Measurements from ENCODE around the gene CTIF.

Gene CTIF

DNA sequence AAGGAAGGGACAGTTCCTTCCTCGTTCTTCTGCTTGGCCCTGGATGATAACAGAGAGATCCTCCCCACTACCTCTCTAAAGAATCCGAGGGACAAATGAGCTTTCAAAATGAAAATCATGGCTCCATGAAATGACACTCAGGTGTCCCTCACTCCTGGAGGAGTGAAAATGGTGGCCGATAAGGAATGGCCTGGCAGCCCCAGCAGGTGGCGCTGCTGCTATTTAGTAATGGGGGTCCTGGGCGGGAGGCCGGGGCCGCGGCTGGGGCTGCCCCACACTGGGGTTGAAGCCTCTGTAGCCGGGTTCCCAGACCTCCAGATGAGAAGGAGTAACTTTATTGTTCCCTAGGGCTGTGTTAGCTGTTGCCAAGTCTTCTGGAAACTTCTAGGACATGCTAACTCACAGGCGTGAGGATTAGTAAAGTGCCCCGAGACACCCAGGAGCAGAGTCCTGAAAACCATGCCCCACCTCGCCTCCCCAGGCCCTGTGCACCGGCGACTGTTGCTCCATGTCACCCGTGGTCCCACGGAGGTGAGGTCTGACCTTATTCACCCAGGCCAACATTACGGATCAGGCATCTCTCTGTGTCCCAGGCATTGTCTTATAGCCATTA lies 138.0 kb downstream of the CTIF start:
- in situ Hi-C loops (cut with HindIII; ENCODE audit: low pct_ligation_motif_present, low sequenced_read_pairs), result loop anchor here (25.0 kb wide), 1 partner anchor 535 kb away; no protein-coding TSS in a partner anchor
- TF ChIP-seq, protein P1, sequence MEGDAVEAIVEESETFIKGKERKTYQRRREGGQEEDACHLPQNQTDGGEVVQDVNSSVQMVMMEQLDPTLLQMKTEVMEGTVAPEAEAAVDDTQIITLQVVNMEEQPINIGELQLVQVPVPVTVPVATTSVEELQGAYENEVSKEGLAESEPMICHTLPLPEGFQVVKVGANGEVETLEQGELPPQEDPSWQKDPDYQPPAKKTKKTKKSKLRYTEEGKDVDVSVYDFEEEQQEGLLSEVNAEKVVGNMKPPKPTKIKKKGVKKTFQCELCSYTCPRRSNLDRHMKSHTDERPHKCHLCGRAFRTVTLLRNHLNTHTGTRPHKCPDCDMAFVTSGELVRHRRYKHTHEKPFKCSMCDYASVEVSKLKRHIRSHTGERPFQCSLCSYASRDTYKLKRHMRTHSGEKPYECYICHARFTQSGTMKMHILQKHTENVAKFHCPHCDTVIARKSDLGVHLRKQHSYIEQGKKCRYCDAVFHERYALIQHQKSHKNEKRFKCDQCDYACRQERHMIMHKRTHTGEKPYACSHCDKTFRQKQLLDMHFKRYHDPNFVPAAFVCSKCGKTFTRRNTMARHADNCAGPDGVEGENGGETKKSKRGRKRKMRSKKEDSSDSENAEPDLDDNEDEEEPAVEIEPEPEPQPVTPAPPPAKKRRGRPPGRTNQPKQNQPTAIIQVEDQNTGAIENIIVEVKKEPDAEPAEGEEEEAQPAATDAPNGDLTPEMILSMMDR (IDR thresholded peaks at IDR 0.05; ENCODE audit: low read depth, low read length, missing control alignments), result peak; percentile 88
- Histone ChIP-seq H3K4me3 (ENCODE audit: low read depth, low read length) (no peak overlapping the region), H3K27me3 (replicated peaks) (no peaks in the 10 kb centered on the region), H3K27ac (no peak overlapping the region), H3K36me3 (replicated peaks) (peaks cover 5% of the 10 kb centered on the region)
- peak; percentile 27 for DNase-seq

DNA sequence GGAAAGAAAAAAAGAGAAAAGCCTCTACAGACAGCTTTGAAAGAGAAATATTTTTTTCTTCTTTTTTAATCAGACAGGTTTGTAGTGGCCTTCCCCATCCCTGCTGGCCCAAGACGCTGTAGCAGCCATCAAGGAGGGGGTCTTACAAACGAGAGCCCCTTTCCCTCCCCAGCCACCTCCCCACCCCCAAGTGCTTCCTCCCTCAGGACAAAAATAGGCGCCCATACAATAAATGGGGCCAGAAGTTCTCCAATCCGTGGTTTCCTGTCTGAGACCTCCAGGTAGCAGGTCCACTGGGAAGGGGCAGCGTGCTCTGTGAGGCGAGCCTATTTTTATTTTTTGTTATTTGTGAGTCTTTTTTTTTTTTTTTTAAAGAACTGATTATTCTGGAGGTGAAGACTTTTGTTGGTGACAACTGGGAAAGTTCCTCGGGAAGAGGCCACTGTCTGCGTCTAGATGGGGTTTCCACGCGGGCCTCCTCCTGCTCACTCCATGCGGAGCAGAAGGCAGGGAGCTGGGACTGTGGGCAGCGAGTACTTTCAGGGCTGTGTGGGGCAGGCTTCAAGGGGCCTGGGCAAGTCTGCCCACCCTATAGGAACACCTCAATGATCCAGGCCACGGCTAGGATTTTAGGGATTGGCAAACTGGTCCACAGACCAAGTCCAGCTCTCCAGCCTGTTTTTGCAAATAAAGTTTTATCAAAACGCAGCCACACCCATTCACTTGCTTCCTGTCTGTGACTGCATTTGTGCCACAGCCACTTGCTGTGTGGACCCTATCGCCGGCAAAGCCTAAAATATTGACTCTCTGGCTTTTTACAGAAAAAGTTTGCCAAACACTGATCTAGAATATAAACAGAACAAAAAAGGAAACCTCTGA lies 139.6 kb downstream of the CTIF start:
- Histone ChIP-seq H3K27me3 (replicated peaks) (no peaks in the 10 kb centered on the region), H3K27ac (no peak overlapping the region), H3K36me3 (replicated peaks) (peaks cover 11% of the 10 kb centered on the region), H3K4me3 (ENCODE audit: low read depth, low read length) (no peak overlapping the region)
- TF ChIP-seq, protein P1 (IDR thresholded peaks at IDR 0.05; ENCODE audit: low read depth, low read length, missing control alignments), result no peak
- in situ Hi-C loops (cut with HindIII; ENCODE audit: low pct_ligation_motif_present, low sequenced_read_pairs), result loop anchor here (25.0 kb wide), 1 partner anchor 534 kb away; no protein-coding TSS in a partner anchor
- no peak for DNase-seq

DNA sequence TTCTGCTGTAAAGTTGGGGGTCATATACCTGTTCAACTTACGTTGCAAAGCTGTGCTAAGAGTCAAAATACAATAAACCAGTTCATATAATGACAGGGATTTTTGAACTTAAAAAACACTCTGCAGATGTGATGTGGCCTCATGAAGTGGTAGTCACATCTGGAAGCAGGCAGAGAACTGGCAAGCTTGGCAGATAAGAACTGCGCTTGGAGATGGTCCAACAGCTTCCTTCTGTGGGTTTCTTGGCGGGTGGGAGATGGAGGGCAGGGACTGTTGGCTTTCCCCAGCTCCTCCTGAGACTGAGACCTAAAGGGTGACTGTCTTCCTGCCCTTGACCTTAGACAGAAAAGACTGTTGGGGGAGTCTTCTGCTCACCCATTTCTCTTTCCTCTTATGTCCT lies 140.4 kb downstream of the CTIF start:
- in situ Hi-C loops (cut with HindIII; ENCODE audit: low pct_ligation_motif_present, low sequenced_read_pairs), result loop anchor here (25.0 kb wide), 1 partner anchor 533 kb away; no protein-coding TSS in a partner anchor

DNA sequence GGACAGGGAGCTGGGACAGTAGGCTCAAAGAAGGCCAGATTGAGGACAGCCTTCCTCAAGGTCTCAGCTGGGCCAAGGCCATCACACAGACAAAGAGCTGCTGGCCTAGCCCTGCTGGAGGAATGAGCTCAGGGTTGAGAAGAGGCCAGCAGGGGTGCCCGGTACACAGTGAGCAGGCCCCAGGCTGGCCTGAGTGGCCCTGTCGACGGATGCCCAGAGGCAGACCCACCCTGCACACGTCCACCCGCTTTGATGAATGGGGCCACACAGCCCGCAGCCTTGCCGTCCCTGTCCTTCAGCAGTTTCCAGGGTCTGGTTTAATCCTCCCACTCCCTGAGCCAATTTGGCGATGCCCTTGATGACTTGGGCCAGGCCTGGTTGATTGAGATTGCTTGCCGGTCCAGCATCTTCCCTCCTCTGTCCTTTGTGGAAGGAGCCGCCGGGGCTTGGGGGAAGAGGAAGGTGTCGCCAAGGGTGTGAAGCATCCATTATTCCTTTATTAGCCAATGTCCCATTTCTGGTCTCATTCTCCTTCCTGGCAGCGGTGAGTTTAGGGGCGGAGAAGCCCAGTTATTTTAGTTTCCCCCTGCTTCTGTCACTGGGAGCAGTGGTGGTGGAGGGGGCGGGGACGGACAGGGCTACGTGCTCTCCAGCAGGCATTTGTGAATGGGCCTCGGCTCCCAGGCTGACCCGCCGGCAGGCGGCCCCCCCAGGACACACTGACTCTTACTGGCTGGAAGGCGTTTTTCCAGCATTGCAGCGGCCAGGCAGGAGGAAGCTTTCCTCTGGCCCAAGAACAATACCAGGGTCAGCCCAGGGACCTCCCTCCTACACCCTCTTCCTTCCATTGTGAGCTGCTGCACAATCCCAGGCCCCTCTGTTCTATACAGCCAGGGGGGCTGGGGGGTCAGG lies 141.8 kb downstream of the CTIF start:
- no peak for DNase-seq
- no peaks in the 10 kb centered on the region for H3K27me3 ChIP-seq (replicated peaks)
- in situ Hi-C loops (cut with HindIII; ENCODE audit: low pct_ligation_motif_present, low sequenced_read_pairs), result loop anchor here (25.0 kb wide), 1 partner anchor 532 kb away; no protein-coding TSS in a partner anchor
- H3K4me3 ChIP-seq (ENCODE audit: low read depth, low read length), result no peak overlapping the region
- no peak overlapping the region for H3K27ac ChIP-seq
- H3K36me3 ChIP-seq (replicated peaks), result peaks cover 8% of the 10 kb centered on the region
- TF ChIP-seq, protein P1 (IDR thresholded peaks at IDR 0.05; ENCODE audit: low read depth, low read length, missing control alignments), result peak; percentile 40

More for the DNA sequence above, 140.4 kb downstream of the CTIF start:
- no peaks in the 10 kb centered on the region for H3K27me3 ChIP-seq (replicated peaks)
- DNase-seq, result no peak
- no peak overlapping the region for H3K4me3 ChIP-seq (ENCODE audit: low read depth, low read length)
- TF ChIP-seq, protein P1 (IDR thresholded peaks at IDR 0.05; ENCODE audit: low read depth, low read length, missing control alignments), result no peak
- H3K36me3 ChIP-seq (replicated peaks), result peaks cover 11% of the 10 kb centered on the region
- H3K27ac ChIP-seq, result no peak overlapping the region

DNA sequence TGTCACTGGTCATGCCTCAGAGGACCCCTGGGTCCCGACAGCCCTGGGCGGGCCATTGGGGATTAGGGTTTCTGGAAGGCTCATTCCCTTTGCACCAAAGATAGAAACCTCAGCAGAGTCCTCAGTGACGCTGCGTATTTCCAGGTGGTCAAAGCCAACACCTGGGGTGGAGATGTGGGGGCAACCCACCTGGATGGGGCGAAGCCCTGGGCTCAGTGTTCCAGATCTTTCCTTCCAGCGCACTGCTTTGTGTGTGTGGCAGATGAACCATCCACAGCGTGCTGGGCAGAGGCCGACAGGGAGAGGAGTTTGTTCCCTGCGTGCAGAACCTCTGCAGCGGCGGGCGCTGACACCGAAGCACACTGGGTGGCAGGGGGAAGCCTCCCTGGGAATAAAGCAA lies 143.9 kb downstream of the CTIF start:
- Histone ChIP-seq H3K36me3 (replicated peaks) (peaks cover 6% of the 10 kb centered on the region), H3K27me3 (replicated peaks) (no peaks in the 10 kb centered on the region), H3K4me3 (ENCODE audit: low read depth, low read length) (no peak overlapping the region), H3K27ac (no peak overlapping the region)
- TF ChIP-seq, protein P1 (IDR thresholded peaks at IDR 0.05; ENCODE audit: low read depth, low read length, missing control alignments), result no peak
- in situ Hi-C loops (cut with HindIII; ENCODE audit: low pct_ligation_motif_present, low sequenced_read_pairs), result loop anchor here (25.0 kb wide), 1 partner anchor 530 kb away; no protein-coding TSS in a partner anchor
- DNase-seq, result no peak

Data from brain microvascular endothelial cell (primary cell).